Panc1 (cell line): Measurements from ENCODE around the gene RAB6B. TPM values are rescaled to one million over a fixed set of nuclear protein-coding genes. Genes with fewer than 3 reads are reported as not detected.

Experiments used
- ATAC-seq: fragments of 200-7000 bp; cut with Tn5 transposase; 2 replicates; pipeline ENCODE4 v1.9.1; 2020; ENCODE audit warnings: mild to moderate bottlenecking, moderate library complexity
- BruUV-seq: library from RNA; stranded (reverse); fragments of 400-500 nt; replicated peaks from 2 replicates; lab custom pipeline; 2021; lab: Mats Ljungman, UMichigan
- CTCF ChIA-PET: fragments of 300-600 bp; sonication (Branson Sonifier 250); formaldehyde crosslinking; loops from one replicate; lab custom pipeline; 2022; ENCODE audit warnings: antibody characterized with exemption; lab: Charles Lee
- POLR2A ChIA-PET: fragments of 300-600 bp; sonication (Branson Sonifier 250); formaldehyde crosslinking; loops from one replicate; lab custom pipeline; 2022; ENCODE audit warnings: antibody characterized with exemption; lab: Charles Lee
- DNase-seq: peaks from one replicate; pipeline ENCODE4 v3.0.0-alpha.2; 2010; ENCODE audit warnings: low read depth, low spot score
- H3K27ac ChIP-seq: 2 replicates; pipeline ENCODE4 v1.5.1; 2011; ENCODE audit warnings: mild to moderate bottlenecking, low read length, inconsistent platforms
- H3K27me3 ChIP-seq: fragments of 200-500 bp; sonication (Bioruptor generic); 2 replicates; pipeline ENCODE4 v1.6.0; 2014; ENCODE audit warnings: low read length, inconsistent platforms; ENCODE audit not compliant: control insufficient read depth, insufficient read depth
- H3K36me3 ChIP-seq: fragments of 200-500 bp; sonication (Bioruptor generic); 2 replicates; pipeline ENCODE4 v1.5.1; 2014; ENCODE audit warnings: inconsistent platforms, mild to moderate bottlenecking, low read length, moderate library complexity; ENCODE audit not compliant: control insufficient read depth, insufficient read depth
- H3K4me1 ChIP-seq: 2 replicates; pipeline ENCODE4 v1.5.1; 2011; ENCODE audit warnings: inconsistent platforms, mild to moderate bottlenecking, low read length, moderate library complexity; ENCODE audit not compliant: control insufficient read depth, insufficient read depth
- H3K4me3 ChIP-seq, 2 experiments: 2 replicates each; pipeline ENCODE4 v1.5.1; 2011 to 2012; ENCODE audit warnings: low read depth in 2 of 2, low read length in 2 of 2, mild to moderate bottlenecking in 2 of 2, inconsistent platforms in 1 of 2, moderate library complexity in 1 of 2
- H3K9me3 ChIP-seq: fragments of 200-500 bp; sonication (Bioruptor generic); 2 replicates; pipeline ENCODE4 v1.5.1; 2014; ENCODE audit warnings: low read depth, mild to moderate bottlenecking, inconsistent platforms, low read length, moderate library complexity; ENCODE audit not compliant: control insufficient read depth, insufficient read depth
- CTCF ChIP-seq: fragments of 450-650 bp; IDR thresholded peaks from 2 replicates; pipeline ENCODE4 v1.5.1; 2017; ENCODE audit warnings: mild to moderate bottlenecking
- POLR2AphosphoS5 ChIP-seq: IDR thresholded peaks from 2 replicates; pipeline ENCODE4 v1.6.1; 2012; ENCODE audit warnings: mild to moderate bottlenecking, low read depth, low read length, moderate library complexity
- REST ChIP-seq, 2 experiments: IDR thresholded peaks; 2 replicates each; pipeline ENCODE4 v1.6.1; 2011 to 2012; ENCODE audit warnings: low read depth in 2 of 2, control low read depth in 1 of 2, low read length in 1 of 2, mild to moderate bottlenecking in 1 of 2, moderate library complexity in 1 of 2; ENCODE audit not compliant: insufficient read depth in 1 of 2
- SIN3A ChIP-seq: IDR thresholded peaks from 2 replicates; pipeline ENCODE4 v1.6.1; 2012; ENCODE audit warnings: low read depth, mild to moderate bottlenecking, low read length, moderate library complexity, borderline replicate concordance; ENCODE audit not compliant: insufficient read depth
- TCF7L2 ChIP-seq: IDR thresholded peaks from 2 replicates; pipeline ENCODE4 v1.6.1; 2011; ENCODE audit warnings: mild to moderate bottlenecking, low read depth, low read length, inconsistent platforms
- in situ Hi-C: cut with HindIII; loops from 2 replicates; pipeline ENCODE4 v1.10.0; 2016; ENCODE audit warnings: low sequenced_read_pairs, low pct_unique_long_range_greater_than_20kb
- intact Hi-C: fragments of 100-400 bp; cut with micrococcal nuclease; formaldehyde crosslinking; loops from one replicate; pipeline ENCODE4 v1.10.0; 2022; ENCODE audit not compliant: unreplicated experiment
- total RNA-seq: library from RNA; stranded (reverse); gene quantifications from one replicate; pipeline ENCODE4 v1.2.1, GENCODE V29; 2021; ENCODE audit not compliant: unreplicated experiment

Gene RAB6B
- total RNA-seq, 1 experiment from 2014 or later = 49.2 TPM

GRCh38 chr3:133874761-133875438 lies 20.8 kb downstream of the RAB6B start:
- intact Hi-C loops = no loop called here

GRCh38 chr3:133874344-133874743 lies 21.3 kb downstream of the RAB6B start:
- Histone ChIP-seq H3K27ac (no peak overlapping the region), H3K9me3 (no peaks in the 10 kb centered on the region), H3K4me3 (no peak overlapping the region), H3K36me3 (no peaks in the 10 kb centered on the region), H3K4me1 (no peaks in the 10 kb centered on the region), H3K27me3 (no peaks in the 10 kb centered on the region)
- CTCF ChIA-PET = no interaction called here
- ATAC-seq (no peak), DNase-seq (no peak)
- in situ Hi-C loops (no loop called here), intact Hi-C loops (no loop called here)
- POLR2A ChIA-PET = interaction anchor here (0.6 to 0.7 kb wide), 2 partner anchors 24 to 39 kb away, joined by 3 to 5 read pairs; no protein-coding TSS in a partner anchor
- no TSS peak for BruUV-seq
- TF ChIP-seq POLR2AphosphoS5 (no peak), CTCF (no peak), REST (IDR thresholded peaks at IDR 0.05; ENCODE audit: insufficient read depth in 1 of 2, low read depth in 2 of 2, low read length in 1 of 2) (no peak)

More at GRCh38 chr3:133874761-133875438, 20.8 kb downstream of the RAB6B start:
- ChIA-PET CTCF (no interaction called here), POLR2A (interaction anchor here (0.6 to 0.7 kb wide), 2 partner anchors 24 to 39 kb away, joined by 3 to 5 read pairs; no protein-coding TSS in a partner anchor)
- TF ChIP-seq TCF7L2 (no peak), REST (IDR thresholded peaks at IDR 0.05; ENCODE audit: insufficient read depth in 1 of 2, low read depth in 2 of 2, low read length in 1 of 2) (no peak), POLR2AphosphoS5 (no peak), CTCF (no peak), SIN3A (no peak)
- Histone ChIP-seq H3K4me3 (no peak overlapping the region), H3K27ac (no peak overlapping the region), H3K27me3 (no peaks in the 10 kb centered on the region), H3K9me3 (no peaks in the 10 kb centered on the region), H3K36me3 (no peaks in the 10 kb centered on the region), H3K4me1 (no peaks in the 10 kb centered on the region)
- BruUV-seq = no TSS peak
- in situ Hi-C loops = no loop called here
- no peak for ATAC-seq
- DNase-seq = no peak
